Small intestine (tissue), 7 donors: ENCODE measurements around the gene GRAMD1B. TPM values are rescaled to one million over a fixed set of nuclear protein-coding genes. Genes with fewer than 3 reads are reported as not detected.
A peak's percentile ranks its signal among the peaks of the same experiment; 100 is the strongest.

ENCODE experiments used
- DNase-seq, 2 donors: peaks; one replicate each; pipeline versions ENCODE4 v3.0.0 to v3.0.0-alpha.2; 2013
- FAIRE-seq: peaks from 2 replicates; lab custom pipeline; 2012; peaks lifted over from hg19 to GRCh38; lab: Jason Lieb, UNC
- H3K27ac ChIP-seq, 3 donors: one replicate each; pipeline ENCODE4 v1.5.1; 2013; ENCODE audit warnings: low read length in 2 of 3, mild to moderate bottlenecking in 2 of 3, control low read depth in 1 of 3, inconsistent platforms in 1 of 3, low read depth in 1 of 3, moderate library complexity in 1 of 3
- H3K27me3 ChIP-seq, 3 donors: one replicate each; pipeline ENCODE4 v1.6.1; 2013; ENCODE audit warnings: low read length in 3 of 3, inconsistent platforms in 1 of 3; ENCODE audit not compliant: control insufficient read depth in 3 of 3, insufficient read depth in 3 of 3
- H3K36me3 ChIP-seq, 3 donors: one replicate each; pipeline ENCODE4 v1.6.1; 2013; ENCODE audit warnings: low read length in 3 of 3, inconsistent platforms in 1 of 3, low read depth in 1 of 3, mild to moderate bottlenecking in 1 of 3, moderate library complexity in 1 of 3; ENCODE audit not compliant: control insufficient read depth in 3 of 3, insufficient read depth in 2 of 3
- H3K4me1 ChIP-seq, 3 donors: one replicate each; pipeline ENCODE4 v1.6.1; 2013; ENCODE audit warnings: low read length in 2 of 3, inconsistent platforms in 1 of 3, low read depth in 1 of 3, mild to moderate bottlenecking in 1 of 3, moderate library complexity in 1 of 3; ENCODE audit not compliant: control insufficient read depth in 3 of 3, insufficient read depth in 2 of 3
- H3K4me3 ChIP-seq, 3 donors: one replicate each; pipeline ENCODE4 v1.5.1; 2013; ENCODE audit warnings: low read length in 3 of 3, control low read depth in 1 of 3, inconsistent platforms in 1 of 3, low read depth in 1 of 3, mild to moderate bottlenecking in 1 of 3, moderate library complexity in 1 of 3
- H3K9me3 ChIP-seq, 2 donors: one replicate each; pipeline ENCODE4 v1.6.1; 2013; ENCODE audit warnings: low read depth in 1 of 2, low read length in 1 of 2; ENCODE audit not compliant: control insufficient read depth in 2 of 2, insufficient read depth in 1 of 2
- WGBS, 3 donors: extraction: QIAGEN DNeasy Blood & Tissue Kit; methylation state at CpG; one replicate each; pipeline ENCODE4 v1.1.7; 2013; 5-methylcytosine and 5-hydroxymethylcytosine counted together
- polyA plus RNA-seq, 4 donors: library from polyadenylated mRNA; stranded (reverse) in 3 of 4; unstranded in 1 of 4; fragments of 200-250 nt in 3 of 4; fragments of 120-200 nt in 1 of 4; gene quantifications; one replicate each; pipeline versions ENCODE4 v1.2.1 to v1.2.3, GENCODE V29; 2013
- donor health status: healthy with polysubstance abuse.
- donor health status: control.
- donor health status: control.
- donor health status: Bipolar disorder and iron deficiency.
- donor health status: healthy.

GRAMD1B gene
- polyA plus RNA-seq, 4 donors, result 37.8 to 75.6 (median 57.7) TPM

DNA sequence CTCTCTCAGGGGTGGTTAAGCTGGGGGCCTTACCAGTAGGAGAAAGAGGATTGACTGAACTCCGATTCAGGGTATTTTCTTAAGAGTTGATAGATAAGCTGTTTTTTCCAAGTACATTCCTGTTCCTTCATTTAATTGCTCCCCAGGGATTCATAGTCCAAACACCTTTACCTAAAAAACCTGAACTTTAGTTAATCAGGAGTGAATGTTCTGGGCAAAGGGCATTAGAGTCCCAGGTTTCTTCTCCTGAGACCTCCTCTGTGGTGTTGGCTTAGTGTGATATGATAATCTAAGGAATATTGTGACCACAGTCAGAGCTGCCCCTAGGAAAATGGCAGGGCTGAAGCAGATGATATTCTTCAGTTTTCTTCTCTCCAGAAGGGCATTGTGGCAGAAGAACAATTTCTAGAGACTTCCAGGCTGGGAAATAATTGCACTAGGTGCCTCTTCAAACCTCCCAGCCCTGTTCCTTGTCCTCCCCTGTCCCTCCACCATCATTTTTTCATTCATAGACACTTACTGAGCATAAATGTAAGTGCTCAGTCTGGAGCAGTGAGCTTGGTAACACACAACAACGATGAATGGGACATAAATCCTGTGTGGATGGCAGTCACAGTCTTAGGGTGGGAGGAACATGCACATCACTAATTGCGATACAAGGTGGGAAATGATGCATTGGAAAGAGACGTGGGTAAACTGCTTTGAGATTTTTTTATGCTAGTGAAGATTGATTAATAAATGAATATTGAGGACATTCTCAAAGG is 11.5 kb upstream of the GRAMD1B start:
- DNase-seq (peak in 1 of 2 donors; percentile 61), FAIRE-seq (no peak)
- 77 to 82% (median 81%) methylated on average over 4 of the region's 4 CpGs for WGBS, 3 donors
- Histone ChIP-seq H3K9me3 (peaks cover 0 to 3% of the 10 kb centered on the region in 2 donors), H3K27me3 (no peaks in the 10 kb centered on the region), H3K4me3 (no peak overlapping the region), H3K27ac (peak overlapping the region in 2 of 3 donors; percentile 81 to 92), H3K4me1 (peaks cover 0 to 23% (median 9%) of the 10 kb centered on the region in 3 donors), H3K36me3 (no peaks in the 10 kb centered on the region)

DNA sequence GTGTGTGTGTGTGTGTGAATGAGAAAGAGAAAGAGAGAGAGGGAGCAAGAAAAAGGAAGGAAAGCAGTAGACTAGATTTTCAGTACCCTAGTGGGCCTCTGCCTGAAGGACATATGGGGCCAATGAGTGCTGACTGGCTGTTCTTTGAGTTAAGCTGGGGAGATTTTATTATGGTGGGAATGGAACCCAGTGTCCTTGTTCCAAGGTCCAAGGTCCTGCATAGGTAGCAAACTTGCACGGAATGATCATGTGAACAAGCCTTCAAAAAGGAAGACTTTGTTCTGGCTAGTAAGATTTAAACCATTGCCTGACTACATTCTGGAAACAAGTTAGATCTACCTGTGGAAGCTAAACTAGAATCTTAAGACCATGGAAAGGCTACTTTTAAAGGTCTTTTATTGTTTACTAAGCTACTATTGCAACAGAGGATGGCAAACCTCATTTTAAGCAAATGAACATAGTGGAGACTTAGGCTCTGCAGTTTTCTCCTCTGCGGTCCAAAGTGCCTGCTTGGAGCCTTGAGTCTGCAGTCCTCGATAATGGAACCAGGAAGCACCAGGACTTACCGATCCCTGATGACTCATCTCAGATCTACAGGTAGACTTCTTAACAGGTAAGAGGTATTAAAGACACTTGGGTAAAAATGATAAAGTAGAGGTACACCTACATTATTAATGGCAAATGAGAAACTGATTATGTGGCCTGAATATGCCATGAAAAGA is 10.2 kb upstream of the GRAMD1B start:
- no peaks in the 10 kb centered on the region for H3K27me3 ChIP-seq
- H3K36me3 ChIP-seq, result no peaks in the 10 kb centered on the region
- FAIRE-seq (no peak), DNase-seq (peak; percentile 94 to 97)
- 17 to 66% (median 38%) methylated on average over 4 of the region's 4 CpGs for WGBS, 3 donors
- H3K9me3 ChIP-seq, result peaks cover 0 to 3% of the 10 kb centered on the region in 2 donors
- H3K4me1 ChIP-seq, result peaks cover 0 to 24% (median 9%) of the 10 kb centered on the region in 3 donors
- peak overlapping the region in 1 of 3 donors; percentile 29 for H3K4me3 ChIP-seq
- H3K27ac ChIP-seq, result peak overlapping the region; percentile 52 to 92 (median 81)

DNA sequence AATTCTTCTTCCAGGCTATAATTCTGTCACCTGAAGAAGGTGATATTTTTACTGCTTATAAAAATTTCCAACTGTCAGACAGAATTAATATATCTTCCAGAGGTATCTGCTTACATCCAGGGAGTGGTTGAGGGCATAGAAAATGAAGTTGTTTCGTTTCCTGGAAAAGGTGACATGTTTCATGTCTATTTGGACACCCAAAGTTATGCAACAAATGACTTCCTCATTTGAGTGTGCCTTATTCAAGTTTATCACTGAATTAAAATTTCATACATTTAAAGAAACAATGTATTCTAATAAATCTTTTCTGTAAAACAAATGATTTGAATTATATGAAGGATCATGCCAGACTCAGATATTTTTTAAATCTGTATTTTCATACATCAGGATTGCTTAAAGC is 8.5 kb upstream of the GRAMD1B start:
- 13 to 30% (median 18%) methylated on average over 1 of the region's 1 CpG for WGBS, 3 donors
- DNase-seq, result peak; percentile 21 to 50

DNA sequence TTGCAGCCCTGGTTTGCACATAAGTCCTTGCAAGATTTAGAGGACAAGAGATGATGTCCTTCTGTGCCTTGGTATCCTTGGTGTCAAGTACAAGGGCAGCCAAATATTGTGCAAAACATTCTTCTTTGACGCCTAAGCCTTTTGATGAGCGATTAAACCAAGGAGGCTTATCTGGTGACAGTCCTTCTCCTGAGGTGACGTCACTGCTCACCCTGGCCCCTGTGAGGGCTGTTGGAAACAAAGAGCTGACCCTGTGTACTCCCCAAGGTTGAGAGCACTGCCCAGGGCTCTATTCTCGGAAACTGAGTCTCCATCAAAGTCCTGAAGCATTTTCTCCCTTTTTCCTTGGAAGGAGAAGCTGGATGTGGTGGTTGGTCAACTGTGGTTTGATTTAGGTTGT is 4.7 kb upstream of the GRAMD1B start:
- H3K9me3 ChIP-seq, result no peaks in the 10 kb centered on the region
- H3K27ac ChIP-seq, result no peak overlapping the region
- H3K4me1 ChIP-seq, result peaks cover 0 to 37% (median 7%) of the 10 kb centered on the region in 3 donors
- FAIRE-seq (no peak), DNase-seq (peak in 1 of 2 donors; percentile 20)
- H3K27me3 ChIP-seq, result no peaks in the 10 kb centered on the region
- H3K4me3 ChIP-seq, result no peak overlapping the region
- 72 to 88% (median 81%) methylated on average over 4 of the region's 4 CpGs for WGBS, 3 donors
- H3K36me3 ChIP-seq, result peaks cover 0 to 13% (median 0%) of the 10 kb centered on the region in 3 donors

More for the DNA sequence above, 8.5 kb upstream of the GRAMD1B start:
- H3K36me3 ChIP-seq, result peaks cover 0 to 2% (median 0%) of the 10 kb centered on the region in 3 donors
- no peaks in the 10 kb centered on the region for H3K27me3 ChIP-seq
- H3K4me3 ChIP-seq, result peak overlapping the region in 2 of 3 donors; percentile 31 to 53
- H3K27ac ChIP-seq, result no peak overlapping the region
- peaks cover 0 to 41% (median 10%) of the 10 kb centered on the region in 3 donors for H3K4me1 ChIP-seq
- H3K9me3 ChIP-seq, result peaks cover 0 to 3% of the 10 kb centered on the region in 2 donors
- no peak for FAIRE-seq

DNA sequence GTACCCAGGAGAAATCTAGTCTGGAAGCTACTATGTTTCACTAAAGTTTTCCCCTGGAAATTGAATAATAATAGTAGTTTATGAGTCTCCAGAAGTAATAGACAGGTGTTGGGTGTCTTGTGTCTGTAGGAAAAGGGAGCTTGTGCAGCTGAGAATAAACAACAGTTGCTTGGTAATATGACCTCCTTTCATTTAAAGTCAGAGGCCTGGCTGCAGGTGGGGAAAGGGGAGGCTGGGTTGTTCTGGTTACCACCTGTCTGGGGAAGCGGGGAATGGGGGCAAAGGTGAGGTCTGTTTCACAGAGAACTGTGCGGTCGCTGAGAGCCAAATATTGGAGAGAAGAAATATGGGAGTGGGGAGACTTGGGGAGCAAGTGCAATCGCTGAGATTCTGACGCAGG is 3.3 kb upstream of the GRAMD1B start:
- Histone ChIP-seq H3K9me3 (no peaks in the 10 kb centered on the region), H3K4me3 (no peak overlapping the region), H3K27me3 (no peaks in the 10 kb centered on the region), H3K4me1 (peaks cover 2 to 37% (median 7%) of the 10 kb centered on the region in 3 donors), H3K36me3 (peaks cover 0 to 17% (median 0%) of the 10 kb centered on the region in 3 donors), H3K27ac (peak overlapping the region in 1 of 3 donors; percentile 2)
- FAIRE-seq, result no peak
- WGBS, 3 donors, result 28 to 78% (median 38%) methylated on average over 5 of the region's 5 CpGs
- peak in 1 of 2 donors; percentile 53 for DNase-seq

DNA sequence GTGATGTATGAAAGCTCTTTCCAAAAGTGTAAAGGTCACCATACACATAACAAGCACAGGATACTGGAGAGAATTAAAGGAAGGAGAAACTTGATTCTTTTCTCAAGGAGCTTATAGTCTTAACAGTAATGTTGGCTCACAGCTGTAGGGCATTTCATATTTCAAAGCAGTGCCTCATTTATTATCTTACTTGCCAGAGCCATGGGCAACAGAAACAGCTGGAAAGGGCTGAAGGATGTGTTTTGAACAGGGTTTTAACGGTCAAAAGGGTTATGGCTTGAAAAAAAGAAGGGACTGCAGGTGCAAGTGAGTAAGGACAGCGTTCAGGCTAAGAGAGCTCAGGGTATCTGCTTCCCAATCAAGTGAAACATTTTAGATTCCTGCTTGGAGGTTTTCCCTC is 2.7 kb upstream of the GRAMD1B start:
- FAIRE-seq, result no peak
- peak in 1 of 2 donors; percentile 36 for DNase-seq
- Histone ChIP-seq H3K9me3 (no peaks in the 10 kb centered on the region), H3K36me3 (peaks cover 0 to 17% (median 0%) of the 10 kb centered on the region in 3 donors), H3K27ac (peak overlapping the region in 1 of 3 donors; percentile 2), H3K4me3 (no peak overlapping the region), H3K4me1 (peaks cover 2 to 35% (median 5%) of the 10 kb centered on the region in 3 donors), H3K27me3 (no peaks in the 10 kb centered on the region)
- whole genome bisulfite sequencing, 3 donors, result 9 to 51% (median 51%) methylated on average over 2 of the region's 2 CpGs

DNA sequence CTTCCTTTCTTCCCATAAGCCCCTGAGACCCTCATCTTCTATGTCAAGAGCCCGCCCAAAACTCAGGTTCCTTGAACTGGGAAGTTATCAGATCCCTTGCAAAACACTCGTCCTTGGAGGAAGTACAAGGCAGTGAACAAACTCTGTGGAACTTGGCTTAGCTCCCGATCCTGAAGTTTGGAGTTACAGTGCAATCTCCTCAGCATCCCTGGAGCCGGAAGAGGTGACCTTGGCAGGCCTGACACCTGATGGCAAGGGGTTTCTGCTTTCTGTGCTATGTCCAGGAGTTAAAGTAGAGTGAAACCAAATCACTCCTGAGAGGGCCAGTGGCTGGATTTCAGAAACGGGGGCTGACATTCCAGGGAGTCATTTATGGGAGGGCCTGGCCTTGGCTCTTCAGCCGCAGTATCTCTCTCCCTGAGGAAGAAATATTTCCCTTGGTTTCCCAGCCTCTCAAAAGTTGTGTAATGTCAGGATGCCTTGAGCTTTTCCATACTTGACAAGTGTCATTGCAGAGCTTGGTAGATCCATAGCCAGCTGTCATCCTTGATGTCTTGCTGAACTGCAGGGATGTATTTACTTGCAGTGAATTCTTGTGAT is 1.9 kb upstream of the GRAMD1B start:
- H3K4me1 ChIP-seq, result peaks cover 5 to 35% (median 5%) of the 10 kb centered on the region in 3 donors
- H3K36me3 ChIP-seq, result peaks cover 0 to 17% (median 0%) of the 10 kb centered on the region in 3 donors
- H3K4me3 ChIP-seq, result no peak overlapping the region
- no peaks in the 10 kb centered on the region for H3K9me3 ChIP-seq
- FAIRE-seq, result no peak
- DNase-seq, result peak in 1 of 2 donors; percentile 51
- H3K27ac ChIP-seq, result no peak overlapping the region
- WGBS, 3 donors, result 27 to 54% (median 38%) methylated on average over 6 of the region's 6 CpGs
- no peaks in the 10 kb centered on the region for H3K27me3 ChIP-seq

DNA sequence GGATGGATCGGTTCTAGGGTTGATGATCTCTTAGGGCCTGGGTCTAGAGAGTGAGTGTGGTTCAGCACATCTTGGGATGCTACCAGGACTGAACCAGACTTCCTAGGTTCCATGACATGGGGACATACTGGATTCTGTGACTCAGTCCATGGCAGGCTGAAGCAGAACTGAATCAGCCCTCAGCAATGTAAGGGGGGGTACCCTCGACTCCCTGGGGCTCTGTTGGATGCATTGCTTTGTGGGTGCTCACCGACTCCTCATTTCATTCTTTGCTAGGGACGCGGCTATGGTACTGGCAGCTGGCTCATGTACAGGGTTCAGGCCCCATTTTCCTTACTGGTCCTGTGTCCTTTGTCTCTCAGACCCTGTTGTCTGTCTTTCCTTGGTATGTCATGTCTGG is 733 bp upstream of the GRAMD1B start:
- H3K36me3 ChIP-seq, result peaks cover 0 to 19% (median 0%) of the 10 kb centered on the region in 3 donors
- peak overlapping the region in 1 of 3 donors; percentile 21 for H3K27ac ChIP-seq
- WGBS, 3 donors, result 87 to 93% (median 87%) methylated on average over 5 of the region's 5 CpGs
- FAIRE-seq (no peak), DNase-seq (no peak)
- H3K9me3 ChIP-seq, result no peaks in the 10 kb centered on the region
- H3K4me3 ChIP-seq, result peak overlapping the region in 1 of 3 donors; percentile 58
- H3K27me3 ChIP-seq, result no peaks in the 10 kb centered on the region
- peaks cover 5 to 35% (median 5%) of the 10 kb centered on the region in 3 donors for H3K4me1 ChIP-seq
